Measurements from ENCODE around the gene PLA2G4D.

The PLA2G4D gene

GRCh38 chr15:42089942-42090341 is 4.4 kb downstream of the PLA2G4D start:
- DNase-seq, result no peak

- no peak for DNase-seq
These were observed 5.3 kb downstream of the PLA2G4D start for GRCh38 chr15:42088801-42089640.

- no peak for DNase-seq
These were observed 6.2 kb downstream of the PLA2G4D start for GRCh38 chr15:42087926-42088800.

- DNase-seq, result no peak
These were observed 6.9 kb downstream of the PLA2G4D start for GRCh38 chr15:42087460-42087859.

GRCh38 chr15:42085721-42086120 is 8.6 kb downstream of the PLA2G4D start:
- no peak for DNase-seq

- no peak for DNase-seq
These were observed 9.1 kb downstream of the PLA2G4D start for GRCh38 chr15:42085236-42085605.

GRCh38 chr15:42084465-42085235 is 9.7 kb downstream of the PLA2G4D start:
- DNase-seq, result no peak

- DNase-seq, result no peak
These were observed 10.4 kb downstream of the PLA2G4D start for GRCh38 chr15:42083916-42084315.

GRCh38 chr15:42083605-42083908 is 10.8 kb downstream of the PLA2G4D start:
- DNase-seq, result no peak

- DNase-seq, result no peak
These were observed 11.3 kb downstream of the PLA2G4D start for GRCh38 chr15:42082823-42083604.

GRCh38 chr15:42082141-42082540 is 12.2 kb downstream of the PLA2G4D start:
- DNase-seq, result no peak

- no peak for DNase-seq
These were observed 13.2 kb downstream of the PLA2G4D start for GRCh38 chr15:42080919-42081830.

- DNase-seq, result no peak
These were observed 14.0 kb downstream of the PLA2G4D start for GRCh38 chr15:42080186-42080918.

GRCh38 chr15:42079401-42079908 is 14.9 kb downstream of the PLA2G4D start:
- DNase-seq, result no peak

- no peak for DNase-seq
These were observed 15.5 kb downstream of the PLA2G4D start for GRCh38 chr15:42078903-42079302.

GRCh38 chr15:42077689-42078088 is 16.7 kb downstream of the PLA2G4D start:
- DNase-seq, result no peak

GRCh38 chr15:42073418-42073817 is 20.9 kb downstream of the PLA2G4D start:
- no peak for DNase-seq

- no peak for DNase-seq
These were observed 22.1 kb downstream of the PLA2G4D start for GRCh38 chr15:42072141-42072685.

GRCh38 chr15:42071717-42072116 is 22.6 kb downstream of the PLA2G4D start:
- no peak for DNase-seq

GRCh38 chr15:42070976-42071350 is 23.4 kb downstream of the PLA2G4D start:
- DNase-seq, result no peak

Measured in activated CD4-positive, alpha-beta T cell treated with anti-CD3 and anti-CD28 coated beads for 1 hour (primary cell).